Activated CD4-positive, alpha-beta T cell treated with anti-CD3 and anti-CD28 coated beads, Interleukin-10, Interleukin-2, amounts not matched to agents 100 ng/mL and 50 ng/mL, durations not matched to agents 16 hours and 8 hours (primary cell): Measurements from ENCODE around the gene TCF21.
"Not testable (repeated sequence)": the region's sequence is repeated elsewhere in the genome, so short reads cannot be mapped to it uniquely, and the experiment has no call there.

ENCODE experiments used
- DNase-seq: peaks from one replicate; pipeline ENCODE4 v3.0.0-alpha.2; 2020

Gene TCF21

GRCh38 chr6:133936352-133936751 lies 47.4 kb downstream of the TCF21 start:
- DNase-seq, result not testable (repeated sequence)

- DNase-seq, result no peak
These were observed 49.0 kb downstream of the TCF21 start for GRCh38 chr6:133937909-133938308.

GRCh38 chr6:133938533-133938932 lies 49.6 kb downstream of the TCF21 start:
- DNase-seq, result no peak

GRCh38 chr6:133939778-133940667 lies 51.1 kb downstream of the TCF21 start:
- DNase-seq, result no peak
